Stimulated activated effector memory CD8-positive, alpha-beta T cell treated with anti-CD3 and anti-CD28 coated beads, Interleukin-12 subunit alpha, Interleukin-12 subunit beta, amount 100 ng/mL, for 72 hours (primary cell): ENCODE measurements around the gene MCAT.

Experiments used
- ATAC-seq: fragments of 150-1000 bp; cut with Tn5 transposase; 2 replicates; pipeline ENCODE4 v1.10.0; 2021
- DNase-seq, 2 donors: peaks; one replicate each; pipeline ENCODE4 v3.0.0; 2021 to 2022; ENCODE audit warnings: low spot score in 2 of 2
- H3K27ac Mint-ChIP-seq: one replicate; pipeline ENCODE4 v1.8.0; 2022; ENCODE audit warnings: mild to moderate bottlenecking, mixed read lengths
- H3K36me3 Mint-ChIP-seq: one replicate; pipeline ENCODE4 v1.8.0; 2022; ENCODE audit warnings: mild to moderate bottlenecking, mixed read lengths
- H3K4me1 Mint-ChIP-seq: one replicate; pipeline ENCODE4 v1.8.0; 2022; ENCODE audit warnings: mixed read lengths
- H3K4me3 Mint-ChIP-seq: one replicate; pipeline ENCODE4 v1.8.0; 2022; ENCODE audit warnings: mild to moderate bottlenecking, mixed read lengths
- H3K9me3 Mint-ChIP-seq: one replicate; pipeline ENCODE4 v1.8.0; 2022; ENCODE audit warnings: mixed read lengths

MCAT gene

DNA sequence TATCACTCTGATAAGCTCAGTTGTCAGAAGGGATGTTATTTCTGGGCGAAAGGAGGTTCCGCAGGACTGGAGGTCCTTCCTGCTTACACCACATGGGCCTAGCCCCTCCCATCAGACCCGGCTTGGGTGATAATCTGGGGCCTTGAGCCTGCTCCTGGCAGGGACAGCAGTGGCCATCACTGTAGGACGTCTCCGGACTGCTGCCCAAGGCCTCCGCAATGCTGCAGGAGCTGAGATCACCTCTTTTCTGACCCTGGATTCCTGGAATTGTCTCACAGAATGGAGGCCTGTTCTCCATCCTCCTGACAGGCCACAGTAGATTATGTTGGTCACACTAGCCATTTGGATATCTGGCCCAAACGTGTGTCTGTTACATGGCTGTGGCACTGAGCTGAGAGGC, 41.9 kb downstream of the MCAT start:
- Mint-ChIP-seq H3K4me3 (no peak overlapping the region), H3K36me3 (no peaks in the 10 kb centered on the region), H3K27ac (no peak overlapping the region), H3K9me3 (no peaks in the 10 kb centered on the region), H3K4me1 (peaks cover 10% of the 10 kb centered on the region)
- ATAC-seq (no peak), DNase-seq (no peak)

DNA sequence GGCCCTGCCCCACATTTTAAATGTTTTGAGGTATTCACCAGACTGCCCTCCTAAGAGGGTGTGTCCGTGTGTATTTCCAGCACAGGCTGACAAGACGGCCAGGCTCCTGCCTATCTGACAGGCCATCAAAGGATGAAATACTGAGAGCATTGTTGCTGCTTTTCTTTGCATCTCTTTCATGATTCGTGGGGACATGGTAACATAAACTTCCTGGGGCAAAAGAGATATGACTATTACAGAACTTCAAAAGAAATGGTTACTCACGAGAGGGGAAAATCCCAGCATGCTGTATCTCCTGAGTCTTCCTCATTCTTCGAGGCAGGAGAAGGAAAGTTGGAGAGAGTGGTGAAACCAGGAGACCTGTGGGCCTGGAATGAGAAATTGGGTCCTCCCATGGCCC, 43.0 kb downstream of the MCAT start:
- DNase-seq (no peak), ATAC-seq (peak; percentile 51)
- Mint-ChIP-seq H3K4me1 (peaks cover 10% of the 10 kb centered on the region), H3K4me3 (no peak overlapping the region), H3K9me3 (peaks cover 3% of the 10 kb centered on the region), H3K36me3 (no peaks in the 10 kb centered on the region), H3K27ac (peak overlapping the region; percentile 24)

DNA sequence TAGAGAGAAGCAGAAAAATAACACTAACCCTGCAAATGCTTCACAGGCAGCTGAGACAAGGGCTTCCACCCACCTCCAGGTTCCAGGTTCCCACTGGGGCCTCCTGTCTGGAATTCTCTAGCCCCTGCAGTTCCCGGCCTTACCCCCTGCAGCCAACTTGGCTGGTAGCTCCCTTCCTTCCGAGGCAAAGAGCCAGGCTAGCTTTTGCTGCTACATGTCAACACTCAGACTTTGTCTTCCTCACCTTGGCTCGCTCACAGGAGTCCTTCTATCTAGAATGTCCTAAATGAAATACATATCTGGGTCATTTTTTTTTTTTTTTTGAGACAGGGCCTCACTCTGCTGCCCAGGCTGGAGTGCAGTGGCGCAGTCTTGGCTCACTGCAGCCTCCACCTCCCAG, 44.1 kb downstream of the MCAT start:
- Mint-ChIP-seq H3K27ac (no peak overlapping the region), H3K4me3 (no peak overlapping the region), H3K36me3 (no peaks in the 10 kb centered on the region), H3K4me1 (peaks cover 6% of the 10 kb centered on the region), H3K9me3 (peaks cover 3% of the 10 kb centered on the region)
- DNase-seq (no peak), ATAC-seq (no peak)

DNA sequence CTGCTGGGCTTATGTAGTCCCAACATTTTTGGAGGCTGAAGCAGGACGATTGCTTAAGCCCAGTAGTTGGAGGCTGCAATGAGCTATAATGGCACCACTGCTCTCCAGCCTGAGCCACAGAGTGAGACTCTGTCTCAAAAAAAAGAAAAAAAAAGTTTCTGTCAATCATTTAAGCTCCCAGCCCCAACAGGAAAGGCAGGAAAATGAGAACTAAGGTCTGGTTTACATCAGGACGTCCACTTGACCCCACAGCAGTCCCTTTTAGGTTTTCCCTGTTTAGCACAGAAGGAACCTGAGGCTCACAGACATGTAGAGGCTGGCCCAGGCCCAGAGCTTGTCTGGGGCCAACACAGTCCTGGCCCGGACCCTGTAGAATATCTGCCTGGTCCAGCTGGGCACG, 44.8 kb downstream of the MCAT start:
- no peak overlapping the region for H3K27ac Mint-ChIP-seq
- ATAC-seq = no peak
- DNase-seq = no peak
- H3K9me3 Mint-ChIP-seq = peaks cover 3% of the 10 kb centered on the region
- no peaks in the 10 kb centered on the region for H3K36me3 Mint-ChIP-seq
- no peaks in the 10 kb centered on the region for H3K4me1 Mint-ChIP-seq
- H3K4me3 Mint-ChIP-seq = no peak overlapping the region

DNA sequence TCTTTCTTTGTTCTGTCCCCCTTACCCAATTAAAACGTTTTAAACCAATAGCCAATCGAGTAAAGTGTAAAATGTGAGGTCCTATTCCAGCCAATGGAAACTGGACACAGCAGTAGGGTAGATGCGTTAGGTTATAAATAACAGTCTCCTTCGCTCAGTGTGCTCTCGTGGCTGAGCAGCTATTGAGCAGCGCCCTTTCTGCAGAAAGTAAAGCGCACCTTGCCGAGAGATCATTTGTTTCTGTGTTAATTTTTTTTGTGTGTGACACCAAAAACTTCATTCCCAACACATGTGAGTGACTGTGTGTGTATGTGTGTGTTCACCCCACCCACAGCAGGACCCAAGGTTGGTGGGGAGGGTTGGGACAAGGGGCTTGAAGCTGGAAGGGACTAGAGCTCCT, 46.8 kb downstream of the MCAT start:
- Mint-ChIP-seq H3K4me3 (no peak overlapping the region), H3K9me3 (peaks cover 3% of the 10 kb centered on the region), H3K36me3 (no peaks in the 10 kb centered on the region), H3K27ac (no peak overlapping the region), H3K4me1 (no peaks in the 10 kb centered on the region)
- DNase-seq (no peak), ATAC-seq (no peak)

DNA sequence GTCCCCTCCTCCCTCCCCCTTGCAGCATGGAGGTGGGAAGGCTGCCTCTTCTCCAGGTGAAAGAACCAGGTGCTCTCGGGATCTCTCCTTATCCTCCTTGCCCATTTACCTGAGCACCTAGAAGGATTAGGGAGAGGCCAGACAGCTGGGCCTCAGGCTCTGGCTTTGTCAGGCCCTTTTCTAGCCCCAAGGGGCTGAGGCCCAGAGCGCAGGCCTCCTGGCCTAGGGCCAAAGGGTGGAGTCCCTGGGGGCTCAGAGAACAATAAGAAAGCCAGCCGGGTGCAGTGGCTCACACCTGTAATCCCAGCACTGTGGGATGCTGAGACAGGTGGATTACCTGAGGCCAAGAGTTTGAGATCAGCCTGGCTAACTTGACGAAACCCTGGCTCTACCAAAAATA, 48.6 kb downstream of the MCAT start:
- H3K36me3 Mint-ChIP-seq = no peaks in the 10 kb centered on the region
- H3K4me1 Mint-ChIP-seq = peaks cover 1% of the 10 kb centered on the region
- no peak overlapping the region for H3K27ac Mint-ChIP-seq
- DNase-seq = no peak
- no peak overlapping the region for H3K4me3 Mint-ChIP-seq
- peaks cover 3% of the 10 kb centered on the region for H3K9me3 Mint-ChIP-seq
- ATAC-seq = no peak

DNA sequence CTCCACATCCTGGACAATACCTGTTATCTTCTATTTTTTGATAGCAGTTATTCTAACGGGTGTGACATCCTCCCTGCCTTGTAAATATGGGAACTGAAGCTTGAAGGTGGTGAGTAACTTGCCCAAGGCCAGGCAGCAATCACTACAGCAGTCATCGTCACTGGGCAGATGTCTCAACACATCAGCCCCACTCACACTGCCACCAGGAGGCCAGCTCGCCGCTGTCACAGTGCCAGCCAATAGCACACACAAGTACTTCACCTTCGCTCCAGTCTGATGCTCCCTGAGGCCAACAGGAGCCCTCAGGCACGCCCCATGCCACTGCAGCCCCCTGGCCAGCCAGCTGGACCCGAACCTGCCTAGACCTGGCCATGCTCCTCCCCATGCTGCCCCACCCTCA, 49.1 kb downstream of the MCAT start:
- Mint-ChIP-seq H3K27ac (no peak overlapping the region), H3K36me3 (no peaks in the 10 kb centered on the region), H3K9me3 (peaks cover 3% of the 10 kb centered on the region), H3K4me1 (peaks cover 6% of the 10 kb centered on the region), H3K4me3 (no peak overlapping the region)
- DNase-seq (no peak), ATAC-seq (no peak)

DNA sequence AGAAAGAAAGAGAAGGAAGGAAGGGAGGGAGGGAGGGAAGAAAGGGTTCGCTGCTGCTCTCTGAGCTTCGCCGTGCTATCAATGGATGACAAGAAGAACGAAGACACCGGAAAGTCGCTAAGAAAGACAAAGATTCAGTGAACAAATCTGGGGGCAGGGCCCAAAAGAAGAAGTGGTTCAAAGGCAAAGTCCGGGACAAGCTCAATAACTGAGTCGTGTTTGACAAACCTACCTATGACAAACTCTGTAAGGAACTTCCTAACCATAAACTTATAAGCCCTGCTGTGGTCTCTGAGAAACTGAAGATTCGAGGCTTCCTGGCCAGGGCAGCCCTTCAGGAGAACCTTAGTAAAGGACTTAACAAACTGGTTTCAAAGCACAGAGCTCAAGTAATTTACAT, 51.1 kb downstream of the MCAT start:
- ATAC-seq (no peak), DNase-seq (no peak)
- H3K9me3 Mint-ChIP-seq = peaks cover 3% of the 10 kb centered on the region
- no peaks in the 10 kb centered on the region for H3K36me3 Mint-ChIP-seq
- H3K27ac Mint-ChIP-seq = no peak overlapping the region
- H3K4me1 Mint-ChIP-seq = peaks cover 15% of the 10 kb centered on the region
- no peak overlapping the region for H3K4me3 Mint-ChIP-seq

DNA sequence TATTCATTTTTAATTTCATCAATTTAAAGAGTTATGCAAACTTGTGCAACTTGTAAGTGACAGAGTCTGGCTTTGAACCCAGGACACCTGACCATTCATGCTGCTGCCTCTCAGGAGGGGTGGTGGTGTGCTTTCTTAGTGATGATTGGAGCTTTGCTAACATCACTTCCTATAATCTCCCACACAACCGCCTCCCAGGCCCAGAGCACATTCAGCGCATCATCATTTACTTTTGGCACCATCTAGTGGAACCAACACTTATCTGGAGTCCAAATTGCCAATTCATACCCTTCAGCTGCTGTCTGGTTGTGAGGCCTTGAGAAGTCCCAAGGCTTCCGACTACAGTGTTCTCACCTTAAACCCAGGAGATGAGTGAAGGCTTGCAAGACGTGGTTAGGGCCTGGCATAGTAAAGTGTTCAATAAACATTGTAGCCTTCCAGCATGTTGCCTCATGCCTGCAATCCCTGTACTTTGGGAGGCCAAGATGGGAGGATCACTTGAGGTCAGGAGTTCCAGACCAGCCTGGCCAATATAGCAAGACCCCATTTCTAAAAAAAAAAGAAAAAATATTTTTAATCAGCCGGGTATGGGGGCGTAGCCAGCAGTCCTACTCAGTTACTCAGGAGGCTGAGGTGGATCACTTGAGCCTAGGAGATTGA, 52.9 kb downstream of the MCAT start:
- peak overlapping the region; percentile 80 for H3K4me3 Mint-ChIP-seq
- no peak overlapping the region for H3K27ac Mint-ChIP-seq
- peak; percentile 2 for ATAC-seq

DNA sequence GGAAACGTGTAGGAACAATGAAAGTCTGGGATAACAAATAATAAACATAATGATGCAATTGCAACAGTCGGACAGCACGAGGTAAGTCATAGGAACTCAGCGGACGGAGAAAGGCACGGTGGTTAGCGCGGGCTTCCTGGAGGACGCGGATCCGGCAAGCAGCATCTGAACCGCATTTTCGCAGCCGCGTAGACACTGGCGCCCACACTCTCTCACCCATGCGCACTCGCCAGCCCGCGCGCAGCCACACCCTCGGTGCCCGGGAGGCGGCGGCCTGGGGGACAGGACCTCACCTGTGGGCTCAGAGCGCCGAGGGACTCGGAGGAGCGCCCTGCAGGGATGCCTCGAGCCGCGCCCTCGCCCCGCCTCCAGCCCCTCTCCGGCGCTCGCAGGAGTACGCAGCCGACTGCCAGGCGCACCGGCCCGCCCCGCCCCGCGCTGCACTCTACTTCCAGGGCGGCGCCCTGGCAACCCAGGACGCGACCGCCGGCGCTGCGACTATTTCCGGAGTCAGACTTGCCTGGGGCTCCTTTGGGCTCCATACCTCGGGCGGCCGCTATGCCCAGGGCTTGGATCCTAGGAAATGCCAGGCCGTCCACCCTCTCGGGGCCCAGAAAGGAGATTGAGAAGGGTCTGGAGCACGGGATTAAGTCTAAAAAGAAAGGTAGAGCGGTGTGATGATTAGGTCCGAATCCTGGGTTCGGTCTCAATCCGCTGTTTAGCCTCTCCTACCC, 54.0 kb downstream of the MCAT start, which contains the start of gene TTLL1:
TTLL1 (minus strand) TSS at position 408 of the 734 bp plus-strand sequence. CDS start 13,805 bp downstream, outside the sequence.
- ATAC-seq = peak; percentile 95
- peak within 1 kb of the TSS; percentile 75 for H3K27ac Mint-ChIP-seq
- no peaks in the 10 kb centered on the region for H3K36me3 Mint-ChIP-seq

More for the DNA sequence above, 52.9 kb downstream of the MCAT start:
- Mint-ChIP-seq H3K36me3 (no peaks in the 10 kb centered on the region), H3K4me1 (peaks cover 32% of the 10 kb centered on the region), H3K9me3 (no peaks in the 10 kb centered on the region)
- DNase-seq = peak in 1 of 2 donors; percentile 58

DNA sequence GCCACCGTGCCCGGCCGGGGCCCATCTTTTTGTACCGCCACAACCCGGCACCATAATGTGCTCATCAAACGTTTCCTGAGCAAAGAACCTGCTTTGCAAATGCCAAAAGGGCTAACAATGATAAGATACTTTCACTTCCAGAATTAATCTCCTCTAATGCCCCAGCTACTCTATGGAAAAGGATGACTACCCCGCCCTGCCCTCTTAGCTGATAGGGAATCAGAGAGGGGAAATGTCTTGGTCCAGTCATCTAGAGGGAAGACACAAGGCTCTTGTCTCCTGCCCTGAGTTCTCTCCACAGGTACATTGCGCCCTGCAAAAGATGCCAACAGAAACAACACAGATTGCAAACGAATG, 54.6 kb downstream of the MCAT start:
- DNase-seq = no peak

More for the DNA sequence above, 54.0 kb downstream of the MCAT start, which contains the start of gene TTLL1:
- peak within 1 kb of the TSS; percentile 80 for H3K4me3 Mint-ChIP-seq
- peak; percentile 82 to 95 for DNase-seq
- no peaks in the 10 kb centered on the region for H3K9me3 Mint-ChIP-seq
- peaks cover 32% of the 10 kb centered on the region for H3K4me1 Mint-ChIP-seq

DNA sequence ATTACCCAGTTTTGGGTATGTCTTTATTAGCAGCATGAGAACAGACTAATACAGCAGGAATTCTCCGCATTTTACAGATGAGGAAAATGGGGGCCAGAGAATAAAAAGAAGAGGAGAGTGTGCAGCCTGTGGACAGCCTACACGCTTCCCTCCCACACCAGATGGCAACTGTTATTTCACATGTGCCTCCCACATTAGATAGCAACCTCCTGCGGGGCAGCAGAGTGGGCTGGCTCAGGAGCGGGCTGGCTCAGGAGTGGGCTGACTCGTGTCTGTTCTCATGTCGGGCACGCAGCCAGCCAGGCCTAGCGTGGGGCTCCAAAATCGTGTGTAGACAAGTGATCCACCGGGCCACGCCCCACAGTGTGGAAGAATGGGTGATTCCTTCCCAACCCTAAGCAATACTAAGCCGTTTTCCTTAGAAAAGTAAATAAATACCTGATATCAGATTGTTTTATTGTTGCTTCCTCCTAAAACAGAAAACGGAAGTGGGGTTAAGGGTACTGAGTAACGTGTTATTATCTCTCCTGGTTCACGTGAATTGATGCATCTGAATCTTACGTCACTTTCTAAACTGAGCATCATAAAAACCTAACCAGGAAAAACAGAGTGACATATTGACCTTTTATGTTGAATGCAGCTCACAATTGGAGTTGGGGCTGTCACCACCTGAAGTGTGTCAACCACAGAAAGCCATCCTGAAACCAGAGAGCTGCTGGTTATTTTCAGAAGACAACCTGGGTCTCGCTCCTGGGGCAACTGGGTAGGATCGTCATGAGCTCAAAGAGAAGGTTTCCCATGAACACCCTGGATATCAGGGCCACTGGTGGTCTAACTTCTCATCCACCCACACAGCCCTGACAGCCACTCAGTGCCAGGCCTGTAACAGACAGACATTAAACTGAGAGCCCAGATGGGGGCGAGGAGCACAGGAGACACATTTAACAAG, 57.3 kb downstream of the MCAT start:
- peaks cover 32% of the 10 kb centered on the region for H3K4me1 Mint-ChIP-seq
- peak in 1 of 2 donors; percentile 60 for DNase-seq
- no peaks in the 10 kb centered on the region for H3K9me3 Mint-ChIP-seq
- no peaks in the 10 kb centered on the region for H3K36me3 Mint-ChIP-seq
- peak overlapping the region; percentile 49 for H3K4me3 Mint-ChIP-seq
- H3K27ac Mint-ChIP-seq = peak overlapping the region; percentile 77
- ATAC-seq = peak; percentile 45

More for the DNA sequence above, 54.6 kb downstream of the MCAT start:
- H3K9me3 Mint-ChIP-seq = no peaks in the 10 kb centered on the region
- H3K36me3 Mint-ChIP-seq = no peaks in the 10 kb centered on the region
- no peak for ATAC-seq
- peaks cover 32% of the 10 kb centered on the region for H3K4me1 Mint-ChIP-seq
- peak overlapping the region; percentile 75 for H3K27ac Mint-ChIP-seq
- peak overlapping the region; percentile 80 for H3K4me3 Mint-ChIP-seq
